ENCODE results near the gene EGLN3. TPM values are rescaled to one million over a fixed set of nuclear protein-coding genes. Genes with fewer than 3 reads are reported as not detected.

EGLN3 gene
- total RNA-seq, 2 experiments from 2014 or later: 0.07 to 0.48 TPM

DNA sequence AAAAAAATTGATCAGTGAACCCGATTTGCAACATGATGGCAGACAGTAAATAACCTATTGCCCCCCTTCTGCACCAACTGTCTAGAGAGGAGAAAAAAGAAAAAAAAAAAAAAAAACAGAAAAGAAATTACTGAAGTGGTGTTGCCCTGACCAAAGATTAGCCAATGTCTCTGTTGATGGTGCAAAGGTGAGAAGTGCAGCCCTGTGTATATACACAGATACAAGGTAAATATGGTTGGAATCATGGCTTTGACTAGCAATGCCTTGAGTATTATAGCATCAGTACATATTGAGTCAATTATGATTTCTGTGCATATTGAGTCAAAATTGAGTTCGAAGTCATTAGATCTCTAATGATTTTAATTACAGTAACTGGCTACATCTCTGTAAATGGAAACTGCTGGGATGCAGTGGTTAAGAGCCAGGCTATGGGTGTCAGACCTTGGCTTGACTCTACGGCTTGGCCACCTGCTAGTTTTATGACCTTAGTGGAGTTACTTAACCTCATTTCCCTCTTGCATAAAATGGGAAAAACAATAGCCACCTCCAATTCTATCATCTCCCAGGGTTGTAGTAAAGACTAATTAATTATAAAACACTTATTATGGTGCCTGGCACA lies 51.0 kb downstream of the EGLN3 start:
- Mint-ChIP-seq H3K36me3 (ENCODE audit: low read depth) (no peaks in the 10 kb centered on the region), H3K27me3 (ENCODE audit: low read depth) (no peaks in the 10 kb centered on the region), H3K9me3 (peaks cover under 1% of the 10 kb centered on the region), H3K4me3 (no peak overlapping the region), H3K4me1 (ENCODE audit: low read depth) (no peaks in the 10 kb centered on the region), H3K27ac (no peak overlapping the region)
- intact Hi-C loops (cut with micrococcal nuclease): no loop called here
- DNase-seq: no peak
- CTCF ChIA-PET: interaction anchor here (0.6 kb wide), 1 partner anchor 16 kb away, joined by 4 read pairs; no protein-coding TSS in a partner anchor

DNA sequence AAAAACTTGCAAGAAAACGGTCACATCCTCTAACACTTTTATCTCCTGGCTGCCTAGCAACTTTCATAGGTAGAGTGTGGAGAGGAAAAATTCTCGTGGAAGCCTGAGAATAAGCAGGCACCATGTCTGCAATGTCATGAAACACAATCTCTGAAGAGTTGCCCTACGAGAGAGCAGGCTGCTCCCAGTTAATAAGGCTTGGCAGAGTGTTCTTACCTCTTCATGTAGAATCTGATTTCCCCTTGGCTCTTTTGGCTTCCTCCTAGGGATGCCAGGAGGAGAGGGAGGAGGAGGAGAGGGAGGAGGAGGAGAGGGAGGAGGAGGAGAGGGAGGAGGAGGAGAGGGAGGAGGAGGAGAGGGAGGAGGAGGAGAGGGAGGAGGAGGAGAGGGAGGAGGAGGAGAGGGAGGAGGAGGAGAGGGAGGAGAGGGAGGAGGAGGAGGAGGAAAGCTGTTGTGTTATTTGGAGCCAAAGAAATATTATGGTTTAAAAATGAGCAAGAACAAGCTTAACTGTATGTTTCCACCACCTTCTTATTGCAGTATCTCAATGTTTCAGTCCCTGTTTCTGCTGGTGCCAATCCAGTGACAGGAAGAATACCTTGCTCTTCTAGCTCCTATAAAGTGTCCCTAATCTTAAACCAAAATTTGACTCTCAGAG lies 52.9 kb downstream of the EGLN3 start:
- peaks cover 11% of the 10 kb centered on the region for H3K9me3 Mint-ChIP-seq
- intact Hi-C loops (cut with micrococcal nuclease): no loop called here
- H3K36me3 Mint-ChIP-seq (ENCODE audit: low read depth): no peaks in the 10 kb centered on the region
- no peak overlapping the region for H3K4me3 Mint-ChIP-seq
- CTCF ChIA-PET: no interaction called here
- no peak overlapping the region for H3K27ac Mint-ChIP-seq
- no peak for DNase-seq
- H3K27me3 Mint-ChIP-seq (ENCODE audit: low read depth): no peaks in the 10 kb centered on the region
- H3K4me1 Mint-ChIP-seq (ENCODE audit: low read depth): no peaks in the 10 kb centered on the region

DNA sequence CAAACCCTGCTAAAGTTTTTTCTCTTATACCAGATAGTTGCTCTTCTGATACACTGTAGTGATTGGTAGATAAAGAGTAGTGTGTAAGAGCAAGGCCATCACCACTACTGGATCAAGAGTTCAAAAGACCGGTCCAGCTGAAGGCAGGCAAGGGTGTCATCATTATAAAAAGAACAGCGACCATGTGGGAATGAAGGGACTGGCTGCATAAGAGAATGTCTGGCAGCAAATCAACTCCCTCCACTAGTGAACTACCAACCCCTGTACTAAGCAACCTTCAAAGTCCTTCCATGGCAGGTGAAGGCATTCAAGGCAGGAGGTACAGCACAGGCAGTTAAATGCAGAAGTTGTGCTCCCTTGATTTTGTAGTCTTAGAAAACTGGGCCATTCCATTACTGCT lies 53.5 kb downstream of the EGLN3 start:
- Mint-ChIP-seq H3K4me3 (no peak overlapping the region), H3K9me3 (peaks cover 13% of the 10 kb centered on the region), H3K27me3 (ENCODE audit: low read depth) (no peaks in the 10 kb centered on the region), H3K27ac (no peak overlapping the region), H3K4me1 (ENCODE audit: low read depth) (no peaks in the 10 kb centered on the region), H3K36me3 (ENCODE audit: low read depth) (no peaks in the 10 kb centered on the region)
- CTCF ChIA-PET: no interaction called here
- no peak for DNase-seq
- intact Hi-C loops (cut with micrococcal nuclease): no loop called here

DNA sequence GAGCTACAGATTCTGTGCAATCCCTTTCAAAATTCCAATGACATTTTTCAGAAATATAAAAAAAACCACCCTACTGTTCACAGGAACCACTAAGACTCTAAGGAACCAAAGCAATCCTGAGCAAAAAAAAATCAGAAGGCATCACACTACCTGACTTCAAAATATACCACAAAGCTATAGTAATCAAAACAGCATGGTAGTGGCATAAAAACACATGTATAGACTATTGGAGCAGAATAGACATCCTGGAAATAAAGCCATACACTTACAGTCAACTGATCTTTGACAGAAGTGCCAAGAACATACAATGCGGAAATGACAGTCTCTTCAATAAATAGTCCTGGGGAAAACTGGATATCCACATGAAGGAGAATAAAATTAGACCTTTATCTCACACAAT lies 56.5 kb downstream of the EGLN3 start:
- H3K36me3 Mint-ChIP-seq (ENCODE audit: low read depth): no peaks in the 10 kb centered on the region
- CTCF ChIA-PET: no interaction called here
- H3K4me3 Mint-ChIP-seq: no peak overlapping the region
- H3K4me1 Mint-ChIP-seq (ENCODE audit: low read depth): no peaks in the 10 kb centered on the region
- peaks cover 17% of the 10 kb centered on the region for H3K9me3 Mint-ChIP-seq
- intact Hi-C loops (cut with micrococcal nuclease): no loop called here
- no peak for DNase-seq
- no peak overlapping the region for H3K27ac Mint-ChIP-seq
- H3K27me3 Mint-ChIP-seq (ENCODE audit: low read depth): no peaks in the 10 kb centered on the region

DNA sequence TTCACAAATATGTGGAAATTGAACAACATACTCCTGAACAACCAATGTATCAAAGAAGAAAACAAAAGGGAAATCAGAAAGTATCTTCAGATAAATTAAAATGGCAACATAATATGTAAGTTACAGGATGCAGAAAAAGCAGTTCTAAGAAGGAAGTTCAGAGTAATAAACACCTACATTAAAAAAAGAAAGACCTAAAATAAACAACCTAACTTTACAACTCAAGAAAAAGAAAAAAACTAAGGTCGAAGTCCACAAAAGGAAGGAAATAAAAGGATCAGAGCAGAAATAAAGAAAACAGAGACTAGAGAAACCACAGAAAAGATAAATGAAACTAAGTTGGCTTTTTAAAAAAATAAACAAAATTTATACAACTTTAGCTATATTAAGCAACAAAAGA lies 59.2 kb downstream of the EGLN3 start:
- H3K27ac Mint-ChIP-seq: no peak overlapping the region
- no peaks in the 10 kb centered on the region for H3K27me3 Mint-ChIP-seq (ENCODE audit: low read depth)
- CTCF ChIA-PET: no interaction called here
- no peak overlapping the region for H3K4me3 Mint-ChIP-seq
- DNase-seq: no peak
- peaks cover 19% of the 10 kb centered on the region for H3K9me3 Mint-ChIP-seq
- no peaks in the 10 kb centered on the region for H3K4me1 Mint-ChIP-seq (ENCODE audit: low read depth)
- H3K36me3 Mint-ChIP-seq (ENCODE audit: low read depth): no peaks in the 10 kb centered on the region
- intact Hi-C loops (cut with micrococcal nuclease): no loop called here

DNA sequence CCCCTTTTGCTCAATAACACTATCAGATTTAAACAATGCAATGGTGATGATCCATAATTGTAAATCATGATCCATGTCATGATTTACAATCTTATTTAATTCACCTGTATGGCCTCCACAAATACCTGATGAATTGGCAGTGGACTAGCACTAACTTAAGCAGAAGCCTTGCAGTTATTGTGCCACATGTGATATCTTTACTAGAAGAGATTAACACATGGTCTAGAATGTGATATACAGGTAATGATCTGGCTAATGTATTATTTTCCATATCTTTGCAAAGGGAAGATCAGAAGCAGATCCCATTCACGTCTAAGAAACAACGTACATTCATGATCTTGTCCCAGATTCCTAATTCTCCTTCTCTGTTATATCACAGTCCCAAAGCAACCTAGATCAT lies 66.0 kb downstream of the EGLN3 start:
- CTCF ChIA-PET: no interaction called here
- Mint-ChIP-seq H3K27ac (no peak overlapping the region), H3K4me3 (no peak overlapping the region), H3K9me3 (peaks cover 6% of the 10 kb centered on the region), H3K27me3 (ENCODE audit: low read depth) (no peaks in the 10 kb centered on the region), H3K36me3 (ENCODE audit: low read depth) (no peaks in the 10 kb centered on the region), H3K4me1 (ENCODE audit: low read depth) (no peaks in the 10 kb centered on the region)
- DNase-seq: no peak
- intact Hi-C loops (cut with micrococcal nuclease): no loop called here

DNA sequence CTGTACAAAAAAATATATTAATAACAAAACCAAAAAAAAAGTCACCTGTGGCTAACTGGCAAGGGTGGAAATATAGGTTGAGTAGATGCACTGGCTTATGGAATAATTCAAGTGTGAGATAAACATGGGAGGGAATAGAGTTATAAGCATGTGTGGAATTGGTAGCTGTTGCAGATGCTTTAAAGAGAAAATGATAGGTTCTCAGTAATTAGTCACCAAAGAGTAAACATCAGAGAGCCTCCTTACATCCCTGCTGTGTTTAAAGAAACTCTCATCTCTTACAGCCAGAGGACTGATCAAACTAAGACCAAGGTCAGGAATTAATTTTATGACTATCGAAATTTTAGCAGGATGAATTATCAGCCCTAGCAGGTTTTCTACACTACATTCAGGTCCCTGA lies 70.5 kb downstream of the EGLN3 start:
- Mint-ChIP-seq H3K27ac (no peak overlapping the region), H3K9me3 (peaks cover 17% of the 10 kb centered on the region), H3K36me3 (ENCODE audit: low read depth) (peaks cover 6% of the 10 kb centered on the region), H3K27me3 (ENCODE audit: low read depth) (no peaks in the 10 kb centered on the region), H3K4me1 (ENCODE audit: low read depth) (no peaks in the 10 kb centered on the region), H3K4me3 (no peak overlapping the region)
- DNase-seq: no peak
- CTCF ChIA-PET: no interaction called here
- intact Hi-C loops (cut with micrococcal nuclease): no loop called here

DNA sequence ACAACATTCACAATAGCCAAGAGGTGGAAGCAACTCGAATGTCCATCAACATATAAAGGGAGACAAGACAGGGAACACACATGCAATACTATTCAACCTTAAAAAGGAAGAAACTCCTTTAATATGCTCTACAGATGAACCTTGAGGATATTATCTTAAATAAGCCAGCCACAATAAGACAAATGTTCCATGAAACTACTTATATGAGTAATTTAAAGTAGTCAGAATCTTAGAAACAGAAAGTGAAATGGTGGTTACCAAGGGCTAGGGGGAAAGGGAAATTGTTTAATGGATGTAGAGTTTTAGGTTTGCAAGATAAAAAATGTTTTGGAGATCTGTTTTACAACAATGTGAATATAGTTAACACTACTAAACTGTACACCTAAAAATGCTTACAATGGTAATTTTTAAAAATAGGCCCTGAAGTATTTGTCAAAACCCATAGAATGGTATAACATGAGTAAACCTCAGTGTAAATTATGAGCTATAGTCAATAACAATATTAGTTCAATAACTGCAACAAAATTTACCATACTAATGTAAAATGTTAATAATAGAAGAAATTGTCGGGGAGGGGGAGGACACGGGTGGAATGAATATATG lies 71.1 kb downstream of the EGLN3 start:
- no peak overlapping the region for H3K27ac Mint-ChIP-seq
- intact Hi-C loops (cut with micrococcal nuclease): no loop called here

DNA sequence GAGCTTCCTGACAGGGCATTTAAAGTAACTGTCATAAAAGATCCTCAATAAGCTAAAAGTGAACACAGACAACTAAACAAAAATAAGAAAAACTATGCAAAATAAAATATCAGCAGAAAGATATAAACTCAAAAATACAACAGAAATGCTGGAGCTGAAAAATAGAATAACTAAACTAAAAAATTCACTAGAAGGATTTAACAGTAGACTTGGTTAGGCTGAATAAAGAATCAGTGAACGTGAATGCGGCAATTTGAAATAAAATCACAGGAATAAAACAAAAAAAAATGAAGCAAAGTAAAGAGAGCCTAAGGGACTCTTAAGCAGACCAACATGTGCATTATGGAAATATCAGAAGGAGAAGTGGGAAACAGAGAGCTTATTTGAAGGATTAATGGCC lies 74.6 kb downstream of the EGLN3 start:
- Mint-ChIP-seq H3K36me3 (ENCODE audit: low read depth) (peaks cover 6% of the 10 kb centered on the region), H3K4me1 (ENCODE audit: low read depth) (no peaks in the 10 kb centered on the region), H3K27me3 (ENCODE audit: low read depth) (no peaks in the 10 kb centered on the region), H3K9me3 (peaks cover 23% of the 10 kb centered on the region), H3K4me3 (no peak overlapping the region), H3K27ac (no peak overlapping the region)
- CTCF ChIA-PET: no interaction called here
- DNase-seq: no peak
- intact Hi-C loops (cut with micrococcal nuclease): no loop called here

More for the DNA sequence above, 71.1 kb downstream of the EGLN3 start:
- H3K9me3 Mint-ChIP-seq: peaks cover 19% of the 10 kb centered on the region
- peaks cover 6% of the 10 kb centered on the region for H3K36me3 Mint-ChIP-seq (ENCODE audit: low read depth)
- no peak overlapping the region for H3K4me3 Mint-ChIP-seq
- CTCF ChIA-PET: no interaction called here
- H3K4me1 Mint-ChIP-seq (ENCODE audit: low read depth): no peaks in the 10 kb centered on the region
- no peaks in the 10 kb centered on the region for H3K27me3 Mint-ChIP-seq (ENCODE audit: low read depth)
- DNase-seq: no peak

All from activated naive CD4-positive, alpha-beta T cell treated with anti-CD3 and anti-CD28 coated beads for 36 hours (primary cell).